Type B pancreatic cell (in vitro differentiated cells): ENCODE results near the gene TAF11L5. TPM values are rescaled to one million over a fixed set of nuclear protein-coding genes. Genes with fewer than 3 reads are reported as not detected.
A peak's percentile ranks its signal among the peaks of the same experiment; 100 is the strongest.
"Not testable (repeated sequence)": the region's sequence is repeated elsewhere in the genome, so short reads cannot be mapped to it uniquely, and the experiment has no call there.

Source experiments
- DNase-seq: peaks from one replicate; pipeline ENCODE4 v3.0.0; 2021; ENCODE audit warnings: mixed read lengths; ENCODE audit not compliant: unreplicated experiment; ENCODE audit errors: extremely low spot score
- H3K27ac Mint-ChIP-seq: 2 replicates; pipeline ENCODE4 v1.8.0; 2021; ENCODE audit warnings: mild to moderate bottlenecking, mixed read lengths
- H3K27me3 Mint-ChIP-seq: 2 replicates; pipeline ENCODE4 v1.8.0; 2021; ENCODE audit warnings: mixed read lengths
- H3K36me3 Mint-ChIP-seq: 2 replicates; pipeline ENCODE4 v1.8.0; 2021; ENCODE audit warnings: mixed read lengths
- H3K4me1 Mint-ChIP-seq: one replicate; pipeline ENCODE4 v1.8.0; 2021; ENCODE audit warnings: mixed read lengths; ENCODE audit not compliant: unreplicated experiment
- H3K4me3 Mint-ChIP-seq: 2 replicates; pipeline ENCODE4 v1.8.0; 2021; ENCODE audit warnings: mild to moderate bottlenecking, mixed read lengths
- H3K9me3 Mint-ChIP-seq: 2 replicates; pipeline ENCODE4 v1.8.0; 2021; ENCODE audit warnings: mixed read lengths
- CTCF ChIP-seq: fragments of 200-600 bp; sonication (generic); conservative IDR thresholded peaks from 2 replicates; pipeline ENCODE4 v1.5.0; 2021; ENCODE audit warnings: antibody characterized with exemption, mild to moderate bottlenecking
- total RNA-seq: library from RNA; stranded (reverse); gene quantifications from 2 replicates; pipeline ENCODE4 v1.2.1, GENCODE V29; 2021; ENCODE audit warnings: low replicate concordance

TAF11L5 gene
- total RNA-seq, 1 donor from 2014 or later = not detected

- Mint-ChIP-seq H3K9me3 (no peaks in the 10 kb centered on the region), H3K27me3 (no peaks in the 10 kb centered on the region), H3K36me3 (no peaks in the 10 kb centered on the region), H3K4me3 (no peak overlapping the region), H3K4me1 (no peaks in the 10 kb centered on the region), H3K27ac (no peak overlapping the region)
- TF ChIP-seq CTCF = no peak
- DNase-seq = no peak
Observed at GRCh38 chr5:17487174-17487512, 37.9 kb upstream of the TAF11L5 start.

- not testable (repeated sequence) for H3K27me3 Mint-ChIP-seq, H3K4me1 Mint-ChIP-seq, H3K36me3 Mint-ChIP-seq, H3K27ac Mint-ChIP-seq, H3K9me3 Mint-ChIP-seq, DNase-seq, H3K4me3 Mint-ChIP-seq
Observed at GRCh38 chr5:17491257-17491656, 33.8 kb upstream of the TAF11L5 start.

- no peak for DNase-seq
- TF ChIP-seq CTCF = no peak
- Mint-ChIP-seq H3K36me3 (no peaks in the 10 kb centered on the region), H3K27ac (no peak overlapping the region), H3K27me3 (no peaks in the 10 kb centered on the region), H3K4me3 (no peak overlapping the region), H3K4me1 (no peaks in the 10 kb centered on the region), H3K9me3 (peaks cover 5% of the 10 kb centered on the region)
Observed at GRCh38 chr5:17492770-17493169, 32.3 kb upstream of the TAF11L5 start.

GRCh38 chr5:17497446-17497845, 27.6 kb upstream of the TAF11L5 start:
- Mint-ChIP-seq H3K4me1 (no peaks in the 10 kb centered on the region), H3K36me3 (no peaks in the 10 kb centered on the region), H3K4me3 (no peak overlapping the region), H3K27me3 (no peaks in the 10 kb centered on the region), H3K9me3 (peaks cover 5% of the 10 kb centered on the region), H3K27ac (no peak overlapping the region)
- no peak for DNase-seq
- TF ChIP-seq CTCF = no peak

GRCh38 chr5:17497931-17498330, 27.1 kb upstream of the TAF11L5 start, which contains the start of gene TAF11L2:
Gene TAF11L2, plus strand, starts transcription at chr5:17498231.
- H3K27me3 Mint-ChIP-seq, H3K4me3 Mint-ChIP-seq, H3K36me3 Mint-ChIP-seq, DNase-seq, H3K4me1 Mint-ChIP-seq, H3K27ac Mint-ChIP-seq, H3K9me3 Mint-ChIP-seq: not testable (repeated sequence)

GRCh38 chr5:17511775-17512325, 13.2 kb upstream of the TAF11L5 start:
- Mint-ChIP-seq H3K9me3 (peaks cover 4% of the 10 kb centered on the region), H3K4me3 (no peak overlapping the region), H3K36me3 (no peaks in the 10 kb centered on the region), H3K27me3 (no peaks in the 10 kb centered on the region), H3K4me1 (no peaks in the 10 kb centered on the region), H3K27ac (no peak overlapping the region)
- TF ChIP-seq CTCF = no peak
- DNase-seq = no peak

GRCh38 chr5:17517526-17517925, 7.5 kb upstream of the TAF11L5 start:
- not testable (repeated sequence) for H3K27ac Mint-ChIP-seq, H3K4me1 Mint-ChIP-seq, H3K27me3 Mint-ChIP-seq, H3K36me3 Mint-ChIP-seq, H3K9me3 Mint-ChIP-seq, H3K4me3 Mint-ChIP-seq, DNase-seq

GRCh38 chr5:17518067-17518466, 7.0 kb upstream of the TAF11L5 start, which contains the start of gene TAF11L3:
Gene TAF11L3, plus strand, starts transcription at chr5:17518367.
- not testable (repeated sequence) for DNase-seq, H3K27ac Mint-ChIP-seq, H3K27me3 Mint-ChIP-seq, H3K4me3 Mint-ChIP-seq, H3K36me3 Mint-ChIP-seq, H3K4me1 Mint-ChIP-seq, H3K9me3 Mint-ChIP-seq

- DNase-seq, H3K4me3 Mint-ChIP-seq, H3K36me3 Mint-ChIP-seq, H3K4me1 Mint-ChIP-seq, H3K27ac Mint-ChIP-seq, H3K27me3 Mint-ChIP-seq, H3K9me3 Mint-ChIP-seq: not testable (repeated sequence)
Observed at GRCh38 chr5:17519508-17519907, 5.5 kb upstream of the TAF11L5 start.

GRCh38 chr5:17521501-17521900, 3.5 kb upstream of the TAF11L5 start, which contains the start of gene TAF11L4:
Gene TAF11L4, plus strand, starts transcription at chr5:17521801.
- not testable (repeated sequence) for H3K27me3 Mint-ChIP-seq, H3K4me1 Mint-ChIP-seq, H3K36me3 Mint-ChIP-seq, DNase-seq, H3K4me3 Mint-ChIP-seq, H3K9me3 Mint-ChIP-seq, H3K27ac Mint-ChIP-seq

- H3K4me3 Mint-ChIP-seq, H3K4me1 Mint-ChIP-seq, H3K9me3 Mint-ChIP-seq, H3K27me3 Mint-ChIP-seq, H3K36me3 Mint-ChIP-seq, H3K27ac Mint-ChIP-seq: not testable (repeated sequence)
- peak; percentile 90 for DNase-seq
Observed at GRCh38 chr5:17526504-17526903, 1.5 kb downstream of the TAF11L5 start.
